ACC112 (cell line): ENCODE results near the gene KCNIP4.

Experiments
- H2AFZ ChIP-seq: fragments of 200-600 bp; sonication (generic); one replicate; pipeline ENCODE4 v1.6.0; 2017; ENCODE audit warnings: antibody characterized with exemption, low read length; ENCODE audit not compliant: unreplicated experiment
- H3K27ac ChIP-seq: fragments of 200-600 bp; sonication (generic); 2 replicates; pipeline ENCODE4 v1.5.1; 2014; ENCODE audit warnings: low read depth, mild to moderate bottlenecking, antibody characterized with exemption, low read length, moderate library complexity
- H3K27me3 ChIP-seq: fragments of 200-600 bp; sonication (generic); 2 replicates; pipeline ENCODE4 v1.6.1; 2014; ENCODE audit warnings: mild to moderate bottlenecking, antibody characterized with exemption, low read length, moderate library complexity, mixed read lengths; ENCODE audit not compliant: insufficient read depth
- H3K36me3 ChIP-seq: fragments of 200-600 bp; sonication (generic); 2 replicates; pipeline ENCODE4 v1.6.1; 2016; ENCODE audit warnings: mild to moderate bottlenecking, antibody characterized with exemption, low read length, moderate library complexity, mixed read lengths; ENCODE audit not compliant: insufficient read depth
- H3K4me1 ChIP-seq: fragments of 200-600 bp; sonication (generic); one replicate; pipeline ENCODE4 v1.6.1; 2016; ENCODE audit warnings: low read length, mixed read lengths; ENCODE audit not compliant: insufficient read depth, unreplicated experiment, control insufficient read depth
- H3K4me3 ChIP-seq: fragments of 200-600 bp; sonication (generic); 2 replicates; pipeline ENCODE4 v1.5.1; 2014; ENCODE audit warnings: mild to moderate bottlenecking, low read depth, low read length
- H3K79me2 ChIP-seq: fragments of 200-600 bp; sonication (generic); one replicate; pipeline ENCODE4 v1.6.0; 2016; ENCODE audit warnings: low read length; ENCODE audit not compliant: control insufficient read depth, unreplicated experiment, insufficient read depth

The KCNIP4 gene

GRCh38 chr4:21544415-21544814 lies 404.2 kb downstream of the KCNIP4 start:
- H3K36me3 ChIP-seq, result no peaks in the 10 kb centered on the region
- H3K27me3 ChIP-seq, result no peaks in the 10 kb centered on the region
- H3K27ac ChIP-seq, result no peak overlapping the region
- no peaks in the 10 kb centered on the region for H3K79me2 ChIP-seq
- no peak overlapping the region for H3K4me3 ChIP-seq
- no peaks in the 10 kb centered on the region for H3K4me1 ChIP-seq
- no peak overlapping the region for H2AFZ ChIP-seq

GRCh38 chr4:21543514-21543913 lies 405.1 kb downstream of the KCNIP4 start:
- no peak overlapping the region for H3K4me3 ChIP-seq
- no peak overlapping the region for H3K27ac ChIP-seq
- H3K36me3 ChIP-seq, result no peaks in the 10 kb centered on the region
- H2AFZ ChIP-seq, result no peak overlapping the region
- H3K4me1 ChIP-seq, result no peaks in the 10 kb centered on the region
- H3K27me3 ChIP-seq, result no peaks in the 10 kb centered on the region
- H3K79me2 ChIP-seq, result no peaks in the 10 kb centered on the region

GRCh38 chr4:21535898-21536297 lies 412.7 kb downstream of the KCNIP4 start:
- Histone ChIP-seq H3K36me3 (no peaks in the 10 kb centered on the region), H3K79me2 (no peaks in the 10 kb centered on the region), H3K27ac (no peak overlapping the region), H3K4me3 (no peak overlapping the region), H3K4me1 (no peaks in the 10 kb centered on the region), H3K27me3 (peaks cover 14% of the 10 kb centered on the region), H2AFZ (no peak overlapping the region)

- Histone ChIP-seq H2AFZ (no peak overlapping the region), H3K27me3 (peaks cover 26% of the 10 kb centered on the region), H3K4me1 (no peaks in the 10 kb centered on the region), H3K4me3 (no peak overlapping the region), H3K27ac (no peak overlapping the region), H3K79me2 (no peaks in the 10 kb centered on the region), H3K36me3 (no peaks in the 10 kb centered on the region)
These were observed 417.5 kb downstream of the KCNIP4 start for GRCh38 chr4:21531048-21531447.

GRCh38 chr4:21529214-21529613 lies 419.4 kb downstream of the KCNIP4 start:
- Histone ChIP-seq H3K27ac (no peak overlapping the region), H3K36me3 (no peaks in the 10 kb centered on the region), H3K79me2 (no peaks in the 10 kb centered on the region), H3K4me3 (no peak overlapping the region), H2AFZ (no peak overlapping the region), H3K27me3 (peaks cover 24% of the 10 kb centered on the region), H3K4me1 (no peaks in the 10 kb centered on the region)

- Histone ChIP-seq H2AFZ (no peak overlapping the region), H3K36me3 (no peaks in the 10 kb centered on the region), H3K4me1 (no peaks in the 10 kb centered on the region), H3K27ac (no peak overlapping the region), H3K27me3 (peaks cover 17% of the 10 kb centered on the region; the same call in 1 of the 2 replicates), H3K79me2 (no peaks in the 10 kb centered on the region), H3K4me3 (no peak overlapping the region)
These were observed 426.3 kb downstream of the KCNIP4 start for GRCh38 chr4:21522296-21522695.

GRCh38 chr4:21517126-21517859 lies 431.3 kb downstream of the KCNIP4 start:
- Histone ChIP-seq H3K27ac (no peak overlapping the region), H3K79me2 (no peaks in the 10 kb centered on the region), H3K4me1 (no peaks in the 10 kb centered on the region), H3K27me3 (peaks cover 34% of the 10 kb centered on the region), H2AFZ (no peak overlapping the region), H3K4me3 (no peak overlapping the region), H3K36me3 (no peaks in the 10 kb centered on the region)

GRCh38 chr4:21514022-21514694 lies 434.4 kb downstream of the KCNIP4 start:
- Histone ChIP-seq H3K27me3 (peaks cover 26% of the 10 kb centered on the region), H3K79me2 (no peaks in the 10 kb centered on the region), H2AFZ (no peak overlapping the region), H3K4me1 (no peaks in the 10 kb centered on the region), H3K36me3 (no peaks in the 10 kb centered on the region), H3K4me3 (no peak overlapping the region), H3K27ac (no peak overlapping the region)

- Histone ChIP-seq H2AFZ (no peak overlapping the region), H3K4me1 (no peaks in the 10 kb centered on the region), H3K79me2 (no peaks in the 10 kb centered on the region), H3K27me3 (peaks cover 26% of the 10 kb centered on the region), H3K36me3 (no peaks in the 10 kb centered on the region), H3K27ac (no peak overlapping the region), H3K4me3 (no peak overlapping the region)
These were observed 436.2 kb downstream of the KCNIP4 start for GRCh38 chr4:21512353-21512752.

- H3K36me3 ChIP-seq, result no peaks in the 10 kb centered on the region
These were observed 441.1 kb downstream of the KCNIP4 start for GRCh38 chr4:21507439-21507838.

GRCh38 chr4:21490682-21491081 lies 457.9 kb downstream of the KCNIP4 start:
- Histone ChIP-seq H3K4me1 (no peaks in the 10 kb centered on the region), H3K36me3 (no peaks in the 10 kb centered on the region), H3K27me3 (peaks cover 21% of the 10 kb centered on the region), H3K27ac (no peak overlapping the region), H2AFZ (no peak overlapping the region), H3K4me3 (no peak overlapping the region), H3K79me2 (no peaks in the 10 kb centered on the region)

More at GRCh38 chr4:21507439-21507838, 441.1 kb downstream of the KCNIP4 start:
- Histone ChIP-seq H2AFZ (no peak overlapping the region), H3K4me3 (no peak overlapping the region), H3K4me1 (no peaks in the 10 kb centered on the region), H3K27ac (no peak overlapping the region), H3K79me2 (no peaks in the 10 kb centered on the region), H3K27me3 (peaks cover 15% of the 10 kb centered on the region)
